HepG2 (cell line): ENCODE measurements around the gene HERC4. TPM values are rescaled to one million over a fixed set of nuclear protein-coding genes. Genes with fewer than 3 reads are reported as not detected.

Experiments
- ATAC-seq: fragments of 200-7000 bp; cut with Tn5 transposase; 3 replicates; pipeline ENCODE4 v1.9.1; 2020; ENCODE audit warnings: mild to moderate bottlenecking, moderate library complexity
- BruUV-seq: library from RNA; stranded (reverse); fragments of 400-500 nt; replicated peaks from 2 replicates; lab custom pipeline; 2021; lab: Mats Ljungman, UMichigan
- CTCF ChIA-PET: fragments of 300-600 bp; formaldehyde crosslinking; extraction: SDS; loops from one replicate; lab custom pipeline; 2021; ENCODE audit warnings: low total read pairs, inconsistent platforms, low intra/inter-chr PET ratio; lab: Yijun Ruan, JAX
- POLR2A ChIA-PET: fragments of 350-600 bp; sonication (Branson Sonifier 250); formaldehyde crosslinking; loops from one replicate; lab custom pipeline; 2020; ENCODE audit warnings: antibody characterized with exemption, inconsistent platforms; lab: Yijun Ruan, JAX
- DNase-seq: peaks from one replicate; pipeline ENCODE4 v3.0.0-alpha.2; 2015; ENCODE audit warnings: low spot score
- FAIRE-seq: peaks from 3 replicates; lab custom pipeline; 2011; peaks lifted over from hg19 to GRCh38; lab: Jason Lieb, UNC
- H2AFZ ChIP-seq: one replicate; pipeline ENCODE4 v1.6.1; 2011; ENCODE audit warnings: low read length, inconsistent platforms
- H3K27ac ChIP-seq: fragments of 300-600 bp; 3 replicates; pipeline ENCODE4 v1.8.0; 2011; ENCODE audit warnings: mixed run types, mild to moderate bottlenecking, mixed read lengths, low read length, inconsistent platforms; ENCODE audit not compliant: insufficient read depth; ENCODE audit errors: extremely low read length
- H3K27me3 ChIP-seq, 2 experiments: fragments of 200-600 bp in 1 of 2; 2 replicates in 1 of 2; 3 replicates in 1 of 2; pipeline versions ENCODE4 v1.6.0 to v1.8.0; 2011; ENCODE audit warnings: low read length in 2 of 2, mild to moderate bottlenecking in 2 of 2, moderate library complexity in 2 of 2, inconsistent platforms in 1 of 2; ENCODE audit not compliant: insufficient read depth in 2 of 2, control insufficient read depth in 1 of 2
- H3K36me3 ChIP-seq, 2 experiments: fragments of 200-600 bp in 1 of 2; replicated peaks in 1 of 2; 2 replicates in 1 of 2; 3 replicates in 1 of 2; pipeline versions ENCODE4 v1.5.1 to v1.8.0; 2011; ENCODE audit warnings: low read length in 2 of 2, inconsistent platforms in 1 of 2; ENCODE audit not compliant: insufficient read depth in 2 of 2, control insufficient read depth in 1 of 2
- H3K4me1 ChIP-seq: 2 replicates; pipeline ENCODE4 v1.5.1; 2012; ENCODE audit warnings: low read length, inconsistent platforms; ENCODE audit not compliant: insufficient read depth
- H3K4me2 ChIP-seq: 2 replicates; pipeline ENCODE4 v1.6.0; 2011; ENCODE audit warnings: low read depth, low read length, inconsistent platforms
- H3K4me3 ChIP-seq, 3 experiments: fragments of 200-600 bp in 1 of 3; sonication (generic), shearing (Covaris generic) in 1 of 3; replicated peaks in 1 of 3; 2 replicates each; pipeline ENCODE4 v1.5.1; 2011 to 2016; ENCODE audit warnings: low read length in 3 of 3, inconsistent platforms in 2 of 3, low read depth in 2 of 3, mild to moderate bottlenecking in 2 of 3, control low read depth in 1 of 3, mixed read lengths in 1 of 3; ENCODE audit not compliant: insufficient read depth in 1 of 3
- H3K79me2 ChIP-seq: one replicate; pipeline ENCODE4 v1.6.1; 2011; ENCODE audit warnings: low read length, inconsistent platforms; ENCODE audit not compliant: insufficient read depth
- H3K9ac ChIP-seq: 2 replicates; pipeline ENCODE4 v1.6.0; 2011; ENCODE audit warnings: mild to moderate bottlenecking, low read depth, low read length, inconsistent platforms; ENCODE audit not compliant: insufficient read depth
- H3K9me3 ChIP-seq: 2 replicates; pipeline ENCODE4 v1.5.1; 2012; ENCODE audit warnings: mild to moderate bottlenecking, low read length
- H4K20me1 ChIP-seq: 2 replicates; pipeline ENCODE4 v1.6.0; 2011; ENCODE audit warnings: inconsistent platforms, mild to moderate bottlenecking, low read length, moderate library complexity; ENCODE audit not compliant: insufficient read depth
- FOSL1 ChIP-seq: sonication (generic); formaldehyde crosslinking; IDR thresholded peaks from 2 replicates; pipeline ENCODE4 v1.9.0; 2021; ENCODE audit warnings: missing genetic modification reagents, borderline replicate concordance
- GTF3A ChIP-seq: sonication (generic); formaldehyde crosslinking; conservative IDR thresholded peaks from 2 replicates; pipeline ENCODE4 v1.4.0; 2020; ENCODE audit warnings: mild to moderate bottlenecking, missing genetic modification reagents
- HDAC2 ChIP-seq: sonication (generic); formaldehyde crosslinking; IDR thresholded peaks from 2 replicates; pipeline ENCODE4 v1.4.0; 2020; ENCODE audit warnings: missing genetic modification reagents
- IKZF4 ChIP-seq: sonication (generic); formaldehyde crosslinking; IDR thresholded peaks from 2 replicates; pipeline ENCODE4 v1.5.1; 2020; ENCODE audit warnings: borderline replicate concordance, mild to moderate bottlenecking, low read depth, missing genetic modification reagents; ENCODE audit errors: not compliant biosample characterization
- PRMT3 ChIP-seq: sonication (generic); formaldehyde crosslinking; IDR thresholded peaks from 2 replicates; pipeline ENCODE4 v1.8.1; 2022; ENCODE audit warnings: low read depth, mild to moderate bottlenecking, moderate library complexity, missing genetic modification reagents, borderline replicate concordance
- RFXAP ChIP-seq: sonication (generic); formaldehyde crosslinking; IDR thresholded peaks from 2 replicates; pipeline ENCODE4 v1.4.0; 2020; ENCODE audit warnings: missing genetic modification reagents, borderline replicate concordance
- SMAD3 ChIP-seq: sonication (generic); formaldehyde crosslinking; IDR thresholded peaks from 2 replicates; pipeline ENCODE4 v1.4.0; 2020; ENCODE audit warnings: missing genetic modification reagents
- SRSF1 ChIP-seq: fragments of 200-400 bp; formaldehyde crosslinking; optimal IDR thresholded peaks from 2 replicates; pipeline ENCODE3; 2017; ENCODE audit warnings: mild to moderate bottlenecking, low read depth, low read length, moderate library complexity
- THRA ChIP-seq: sonication (generic); formaldehyde crosslinking; IDR thresholded peaks from 2 replicates; pipeline ENCODE4 v1.4.0; 2020; ENCODE audit warnings: missing genetic modification reagents, borderline replicate concordance
- ZBTB7B ChIP-seq: sonication (generic); formaldehyde crosslinking; IDR thresholded peaks from 2 replicates; pipeline ENCODE4 v1.4.0; 2020; ENCODE audit warnings: missing genetic modification reagents
- ZMAT5 ChIP-seq: sonication (generic); formaldehyde crosslinking; IDR thresholded peaks from 2 replicates; pipeline ENCODE4 v1.5.0; 2020; ENCODE audit warnings: mild to moderate bottlenecking, low read depth, missing genetic modification reagents, borderline replicate concordance
- ZNF205 ChIP-seq: IDR thresholded peaks from 2 replicates; pipeline ENCODE4 v1.6.1; 2018; ENCODE audit warnings: missing biosample characterization, missing genetic modification reagents
- ZNF274 ChIP-seq: sonication (generic); formaldehyde crosslinking; IDR thresholded peaks from 2 replicates; pipeline ENCODE4 v1.5.1; 2020; ENCODE audit warnings: mild to moderate bottlenecking, missing genetic modification reagents
- ZNF609 ChIP-seq: sonication (generic); formaldehyde crosslinking; IDR thresholded peaks from 2 replicates; pipeline ENCODE4 v1.4.0; 2020; ENCODE audit warnings: mild to moderate bottlenecking, missing genetic modification reagents, borderline replicate concordance
- WGBS: methylation state at CpG from one replicate; pipeline ENCODE4 v1.1.6; 2017; ENCODE audit warnings: low lambda C conversion rate; 5-methylcytosine and 5-hydroxymethylcytosine counted together
- in situ Hi-C: cut with HindIII; loops from 2 replicates; pipeline ENCODE4 v1.10.0; 2017; ENCODE audit warnings: low pct_unique_long_range_greater_than_20kb; ENCODE audit not compliant: extremely low pct_ligation_motif_present
- intact Hi-C: fragments of 100-400 bp; cut with micrococcal nuclease; formaldehyde crosslinking; loops from one replicate; pipeline ENCODE4 v1.10.0; 2022; ENCODE audit not compliant: unreplicated experiment
- polyA plus RNA-seq, 8 experiments: library from polyadenylated mRNA; depleted of rRNA in 3 of 8; stranded (reverse) in 7 of 8; unstranded in 1 of 8; fragments of >200 nt; fragmentation: Illumina TruSeq in 4 of 8; extraction: Trizol in 4 of 8; gene quantifications; 2 replicates each; pipeline versions ENCODE4 v1.2.1 to v1.2.3, GENCODE V29; 2011 to 2016; ENCODE audit warnings: low read depth in 4 of 8, missing spikeins in 1 of 8, mixed read lengths in 1 of 8; ENCODE audit not compliant: insufficient read depth in 1 of 8
- total RNA-seq, 5 experiments: library from RNA; depleted of rRNA; stranded (reverse); fragments of >200 nt; fragmentation: Illumina TruSeq; extraction: Trizol; gene quantifications; 2 replicates each; pipeline ENCODE4 v1.2.3, GENCODE V29; 2016; ENCODE audit warnings: low read depth in 1 of 5

HERC4 gene
- total and polyA plus RNA-seq, 2 of the 13 experiments (the other 11 are each of a cell fraction or from before 2014, with no cell fraction given) = 9.8 to 20.2 TPM

GRCh38 chr10:67884842-67885670, 190.0 kb downstream of the HERC4 start (continued):
- TF ChIP-seq ZMAT5 (CRISPR knock-in tag) (no peak), PRMT3 (CRISPR knock-in tag) (no peak), ZNF205 (CRISPR knock-in tag) (no peak)

GRCh38 chr10:67884313-67884841, 190.7 kb downstream of the HERC4 start, which contains the start of gene SIRT1:
SIRT1 (plus strand) TSS chr10:67884656; CDS start chr10:67884722, 66 bp downstream.
- H3K4me1 ChIP-seq = peaks cover 41% of the 10 kb centered on the region
- peaks cover 32% of the 10 kb centered on the region for H3K79me2 ChIP-seq
- no peak for FAIRE-seq
- H3K9ac ChIP-seq = peak within 1 kb of the TSS; percentile 75
- in situ Hi-C loops = no loop called here
- peak; percentile 88 for DNase-seq
- H3K36me3 ChIP-seq = peaks cover 3 to 10% of the 10 kb centered on the region in 2 experiments; a peak in 4 of 5 replicates
- H3K9me3 ChIP-seq = no peaks in the 10 kb centered on the region
- 0% methylated on average over 11 of the region's 62 CpGs for WGBS
- H3K27ac ChIP-seq = peak within 1 kb of the TSS; percentile 75
- peak within 1 kb of the TSS; percentile 98 for H2AFZ ChIP-seq
- no TSS peak for BruUV-seq
- ATAC-seq = peak; percentile 94
- H3K4me3 ChIP-seq = peak within 1 kb of the TSS; percentile 76 to 100 (median 88)
- H4K20me1 ChIP-seq = peaks cover 8% of the 10 kb centered on the region; the same call in 1 of the 2 replicates
- ChIA-PET CTCF (no interaction called here), POLR2A (interaction anchor here (0.7 to 1.2 kb wide), 5 partner anchors 22 to 81 kb away, joined by 3 to 4 read pairs (median 3); no protein-coding TSS in a partner anchor)
- H3K4me2 ChIP-seq = peak within 1 kb of the TSS; percentile 95
- intact Hi-C loops = no loop called here
- no peaks in the 10 kb centered on the region; a peak in 1 of 5 replicates for H3K27me3 ChIP-seq
- peak; percentile 83; the same call in 1 of the 2 replicates for TF ChIP-seq RFXAP (CRISPR knock-in tag)
- TF ChIP-seq FOSL1 (CRISPR knock-in tag) = no peak
- no peak for TF ChIP-seq SRSF1
- TF ChIP-seq ZNF274 (CRISPR knock-in tag) = peak; percentile 87; the same call in 1 of the 2 replicates
- TF ChIP-seq ZBTB7B (CRISPR knock-in tag) = peak; percentile 45; the same call in 1 of the 2 replicates
- no peak for TF ChIP-seq GTF3A (CRISPR knock-in tag)
- peak; percentile 80 for TF ChIP-seq THRA
- peak; percentile 59 for TF ChIP-seq IKZF4 (CRISPR knock-in tag)
- TF ChIP-seq ZNF609 = peak; percentile 61; the same call in 1 of the 2 replicates
- TF ChIP-seq HDAC2 (CRISPR knock-in tag) = peak; percentile 79
- peak; percentile 85; the same call in 1 of the 2 replicates for TF ChIP-seq SMAD3 (CRISPR knock-in tag)
